Neuron (in vitro differentiated cells): ENCODE measurements around the gene TOMT.

Experiments
- H2AFZ ChIP-seq: one replicate; pipeline ENCODE4 v1.6.1; 2013; ENCODE audit warnings: low read depth, mild to moderate bottlenecking, inconsistent platforms, low read length, moderate library complexity
- H3K27me3 ChIP-seq: one replicate; pipeline ENCODE4 v1.6.1; 2013; ENCODE audit warnings: low read length; ENCODE audit not compliant: insufficient read depth
- H3K36me3 ChIP-seq: one replicate; pipeline ENCODE4 v1.6.1; 2013; ENCODE audit warnings: low read length; ENCODE audit not compliant: insufficient read depth
- H3K4me1 ChIP-seq: one replicate; pipeline ENCODE4 v1.6.1; 2013; ENCODE audit warnings: low read length; ENCODE audit not compliant: insufficient read depth
- H3K4me3 ChIP-seq: 2 replicates; pipeline ENCODE4 v1.5.1; 2013; ENCODE audit warnings: mild to moderate bottlenecking, low read length, moderate library complexity
- H3K9me3 ChIP-seq: one replicate; pipeline ENCODE4 v1.6.1; 2013; ENCODE audit warnings: low read length

TOMT gene

DNA sequence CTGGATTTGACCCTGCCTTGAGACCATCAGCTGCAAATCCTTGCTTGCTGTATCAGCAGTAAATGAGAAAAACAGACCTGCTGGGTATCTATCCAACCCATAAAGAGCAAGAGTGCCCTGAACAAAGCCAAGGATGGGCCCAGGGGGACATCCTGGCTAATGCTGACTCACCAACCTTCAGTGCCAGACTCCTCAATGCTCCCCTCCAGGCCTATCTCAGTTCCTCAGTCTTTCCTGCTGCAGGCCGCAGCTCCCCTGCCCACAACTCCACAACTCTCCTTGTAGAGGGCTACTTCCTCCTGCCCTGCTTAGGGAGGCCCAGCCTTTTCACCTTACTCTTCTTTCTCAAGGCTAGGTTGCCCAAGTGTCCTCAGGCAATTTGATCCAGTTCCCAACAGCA lies 5.3 kb upstream of the TOMT start:
- Histone ChIP-seq H3K27me3 (no peaks in the 10 kb centered on the region), H3K4me1 (peaks cover 19% of the 10 kb centered on the region), H2AFZ (no peak overlapping the region), H3K4me3 (no peak overlapping the region), H3K36me3 (peaks cover 38% of the 10 kb centered on the region), H3K9me3 (no peaks in the 10 kb centered on the region)

DNA sequence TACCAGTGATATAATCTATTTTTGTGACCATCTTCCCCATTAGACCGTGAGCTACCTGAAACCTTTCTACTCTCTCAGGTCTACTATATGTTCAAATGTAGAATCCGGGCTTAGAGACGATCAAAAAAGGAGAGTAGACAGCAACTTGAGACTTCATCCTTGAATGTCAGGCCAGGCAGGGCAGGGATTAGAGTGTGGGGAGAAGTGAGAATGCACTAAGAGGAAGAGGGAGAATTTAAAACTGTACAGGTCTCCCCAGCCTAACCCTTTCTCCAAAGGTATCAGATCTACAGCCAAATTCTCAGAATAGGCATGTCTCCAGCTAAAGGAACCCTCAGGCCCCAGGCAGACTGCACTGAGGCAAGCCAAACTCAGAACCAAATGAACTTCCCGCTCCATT lies 3.6 kb upstream of the TOMT start:
- H3K4me1 ChIP-seq: peaks cover 19% of the 10 kb centered on the region
- peak overlapping the region; percentile 89 for H3K4me3 ChIP-seq
- H3K36me3 ChIP-seq: peaks cover 34% of the 10 kb centered on the region
- no peaks in the 10 kb centered on the region for H3K9me3 ChIP-seq
- no peaks in the 10 kb centered on the region for H3K27me3 ChIP-seq
- no peak overlapping the region for H2AFZ ChIP-seq

DNA sequence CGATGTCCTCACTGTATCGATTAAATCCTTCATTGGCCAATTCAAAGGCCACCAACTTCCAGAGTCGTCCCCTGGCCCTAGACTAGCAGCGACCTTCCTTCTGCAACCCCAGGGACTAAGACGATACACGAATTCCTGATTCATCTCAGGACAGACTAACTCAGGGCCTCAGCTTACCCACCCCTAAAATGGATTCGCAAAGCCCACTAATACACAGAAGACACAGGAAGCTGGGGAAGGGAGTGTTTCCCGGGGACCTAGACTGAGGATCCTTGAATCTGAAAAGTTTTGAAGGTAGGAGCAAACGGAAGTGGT lies 3.1 kb upstream of the TOMT start:
- H2AFZ ChIP-seq: no peak overlapping the region

DNA sequence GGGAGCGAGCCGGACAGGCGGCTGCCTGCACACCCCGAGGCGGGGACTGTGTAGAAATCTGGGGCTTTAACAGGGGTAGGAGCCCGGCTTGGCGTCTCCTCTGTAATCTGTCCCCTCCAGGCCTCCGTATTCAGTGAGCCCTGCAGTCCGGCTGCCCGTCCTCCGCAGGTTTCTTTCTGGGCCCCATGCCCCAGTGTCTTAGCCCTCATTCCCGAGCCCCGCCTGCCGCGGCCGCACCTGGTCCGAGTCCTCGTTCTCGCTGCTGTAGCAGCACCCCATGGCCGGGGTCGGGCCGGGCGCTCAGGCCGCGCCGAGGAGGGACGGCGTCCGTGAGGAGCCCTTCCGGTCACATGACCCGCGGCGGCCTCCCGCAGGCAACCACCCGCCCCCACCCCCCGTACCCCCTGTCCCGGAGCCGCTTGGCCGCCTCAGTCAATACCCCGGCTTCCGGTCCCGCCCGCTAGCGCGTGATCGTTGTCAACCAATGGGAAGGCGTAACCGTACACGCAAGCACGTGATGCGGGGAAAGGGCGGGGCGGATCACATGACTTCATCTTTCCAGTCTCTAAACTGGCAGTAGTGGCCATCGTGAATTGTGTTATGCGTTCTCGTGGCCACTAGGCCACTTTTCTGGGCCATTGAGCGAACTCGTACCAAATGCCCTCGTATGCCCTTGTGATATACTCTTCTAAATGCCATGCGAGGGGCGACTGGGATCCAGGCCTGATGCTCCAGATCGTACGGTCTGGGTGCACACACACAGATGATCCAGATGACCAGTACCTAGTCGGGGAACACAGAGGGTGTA lies 2.6 kb upstream of the TOMT start, which contains the start of gene LAMTOR1:
TSS of gene LAMTOR1 (minus strand) at position 352 of the 808 bp plus-strand sequence. CDS start at position 279, 73 bp downstream.
- H3K36me3 ChIP-seq: peaks cover 25% of the 10 kb centered on the region
- H3K9me3 ChIP-seq: no peaks in the 10 kb centered on the region
- H3K4me1 ChIP-seq: peaks cover 19% of the 10 kb centered on the region
- H2AFZ ChIP-seq: no peak within 1 kb of the TSS
- H3K27me3 ChIP-seq: no peaks in the 10 kb centered on the region
- H3K4me3 ChIP-seq: peak within 1 kb of the TSS; percentile 89

More for the DNA sequence above, 3.1 kb upstream of the TOMT start:
- peaks cover 30% of the 10 kb centered on the region for H3K36me3 ChIP-seq
- no peaks in the 10 kb centered on the region for H3K27me3 ChIP-seq
- peaks cover 19% of the 10 kb centered on the region for H3K4me1 ChIP-seq
- peak overlapping the region; percentile 89 for H3K4me3 ChIP-seq
- H3K9me3 ChIP-seq: no peaks in the 10 kb centered on the region

DNA sequence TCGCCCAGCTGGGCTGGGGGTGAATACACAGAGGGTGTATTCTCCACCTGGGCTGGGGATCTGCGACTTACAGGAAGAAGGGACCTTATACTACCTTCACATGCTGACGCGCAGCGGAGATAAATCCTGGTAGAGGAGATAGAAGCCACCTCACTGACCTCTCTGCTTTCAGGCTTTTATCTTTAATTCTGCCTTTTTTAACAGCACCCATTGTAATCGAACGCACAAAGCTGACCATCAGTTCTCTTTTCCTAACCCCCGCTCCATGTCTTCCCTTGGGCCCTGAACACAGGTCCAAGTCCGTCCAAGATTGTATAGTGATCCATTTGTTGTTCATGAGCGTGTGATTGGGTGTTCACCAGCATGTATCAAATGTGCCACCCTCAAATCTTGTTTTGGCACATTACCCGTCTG lies 2.0 kb upstream of the TOMT start:
- Histone ChIP-seq H3K4me1 (peaks cover 19% of the 10 kb centered on the region), H3K36me3 (peaks cover 18% of the 10 kb centered on the region), H2AFZ (no peak overlapping the region), H3K27me3 (no peaks in the 10 kb centered on the region), H3K9me3 (no peaks in the 10 kb centered on the region), H3K4me3 (peak overlapping the region; percentile 8)

DNA sequence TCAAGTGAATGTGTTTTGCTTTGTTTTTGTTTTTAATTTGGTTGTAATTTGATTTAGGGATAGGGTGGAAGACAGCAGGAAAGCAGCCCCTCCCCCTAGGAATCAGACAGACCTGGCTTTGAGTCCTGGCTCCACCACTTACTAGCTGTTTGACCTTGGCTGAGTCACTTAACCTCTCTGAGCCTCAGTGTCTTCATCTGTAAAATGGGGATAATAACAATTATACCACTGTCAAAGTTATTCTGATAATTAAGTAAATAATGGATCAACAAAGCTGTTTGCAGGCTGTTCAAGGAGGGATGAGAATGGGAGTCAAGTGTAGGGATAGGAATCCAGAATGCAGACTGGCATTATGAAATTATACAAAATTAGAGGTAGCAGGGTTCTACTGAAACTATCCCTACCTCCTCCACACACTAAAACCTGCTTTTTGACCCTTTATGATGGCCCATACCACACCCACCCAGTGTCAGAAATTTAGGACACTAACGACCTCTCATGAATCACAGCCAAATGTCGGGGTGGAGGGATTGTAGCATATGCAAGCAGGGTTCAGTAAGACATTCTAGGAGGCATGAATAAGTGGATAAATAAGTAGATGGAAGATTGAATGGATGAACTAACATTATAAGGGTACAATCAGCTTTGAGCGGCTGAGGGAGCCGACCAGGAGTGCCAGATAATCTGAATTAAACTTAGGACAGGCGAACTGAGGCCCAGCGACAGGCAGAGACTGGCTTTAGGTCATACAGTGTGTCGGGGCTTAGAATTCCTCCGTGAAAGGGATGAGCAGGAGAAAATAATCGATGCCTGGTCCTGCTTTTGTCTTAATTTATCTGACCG lies 5.8 kb downstream of the TOMT start:
- H3K4me1 ChIP-seq: peaks cover 11% of the 10 kb centered on the region
- peak overlapping the region; percentile 69 for H3K4me3 ChIP-seq
- no peak overlapping the region for H2AFZ ChIP-seq
- H3K36me3 ChIP-seq: peaks cover 2% of the 10 kb centered on the region
- no peaks in the 10 kb centered on the region for H3K9me3 ChIP-seq
- no peaks in the 10 kb centered on the region for H3K27me3 ChIP-seq

DNA sequence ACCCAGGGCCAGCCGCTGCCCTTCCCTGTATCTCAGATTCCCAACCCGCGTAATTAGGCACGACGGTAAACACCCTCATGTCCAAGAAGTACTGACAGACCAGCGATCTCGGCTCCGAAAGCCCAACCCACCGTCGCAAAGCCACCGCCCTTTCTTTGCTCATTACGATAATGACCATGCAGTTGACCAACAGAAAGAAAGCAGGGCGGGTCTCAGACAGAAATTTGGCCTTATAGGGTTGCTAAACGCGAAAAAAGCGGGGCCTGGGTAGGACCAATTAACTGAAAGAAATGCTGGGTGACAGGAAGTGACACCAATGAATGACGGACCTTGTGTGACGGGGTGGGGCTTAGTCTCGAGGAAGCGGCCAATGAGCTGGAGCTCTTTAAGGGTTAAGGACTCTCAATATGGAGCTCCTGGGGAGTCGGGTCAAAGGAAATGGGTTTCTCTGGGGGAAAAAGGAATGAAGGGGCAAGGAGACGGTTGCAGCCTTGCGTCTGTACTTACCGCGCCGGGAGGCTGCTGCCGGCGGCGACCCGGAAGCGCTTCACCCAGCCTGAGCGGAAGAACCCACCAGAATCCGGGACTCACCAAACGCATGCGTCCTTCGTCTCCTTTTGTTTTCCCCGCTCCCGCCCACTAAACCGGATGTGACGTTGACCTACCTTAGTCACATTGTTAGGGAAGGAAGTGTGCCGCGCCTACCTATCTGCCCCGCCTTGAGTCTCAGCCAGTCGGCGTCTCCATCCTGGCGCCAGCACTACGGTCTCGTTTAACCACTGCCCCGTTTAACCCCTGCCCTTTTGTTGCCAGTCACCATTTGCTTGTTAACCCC lies 6.6 kb downstream of the TOMT start, which contains the start of gene ANAPC15:
TSS of gene ANAPC15 (minus strand) at position 553 of the 835 bp plus-strand sequence. CDS start 1,419 bp downstream, outside the sequence.
- Histone ChIP-seq H3K4me1 (peaks cover 11% of the 10 kb centered on the region), H3K4me3 (peak within 1 kb of the TSS; percentile 69), H2AFZ (peak within 1 kb of the TSS; percentile 39), H3K36me3 (peaks cover 2% of the 10 kb centered on the region), H3K27me3 (no peaks in the 10 kb centered on the region), H3K9me3 (no peaks in the 10 kb centered on the region)

DNA sequence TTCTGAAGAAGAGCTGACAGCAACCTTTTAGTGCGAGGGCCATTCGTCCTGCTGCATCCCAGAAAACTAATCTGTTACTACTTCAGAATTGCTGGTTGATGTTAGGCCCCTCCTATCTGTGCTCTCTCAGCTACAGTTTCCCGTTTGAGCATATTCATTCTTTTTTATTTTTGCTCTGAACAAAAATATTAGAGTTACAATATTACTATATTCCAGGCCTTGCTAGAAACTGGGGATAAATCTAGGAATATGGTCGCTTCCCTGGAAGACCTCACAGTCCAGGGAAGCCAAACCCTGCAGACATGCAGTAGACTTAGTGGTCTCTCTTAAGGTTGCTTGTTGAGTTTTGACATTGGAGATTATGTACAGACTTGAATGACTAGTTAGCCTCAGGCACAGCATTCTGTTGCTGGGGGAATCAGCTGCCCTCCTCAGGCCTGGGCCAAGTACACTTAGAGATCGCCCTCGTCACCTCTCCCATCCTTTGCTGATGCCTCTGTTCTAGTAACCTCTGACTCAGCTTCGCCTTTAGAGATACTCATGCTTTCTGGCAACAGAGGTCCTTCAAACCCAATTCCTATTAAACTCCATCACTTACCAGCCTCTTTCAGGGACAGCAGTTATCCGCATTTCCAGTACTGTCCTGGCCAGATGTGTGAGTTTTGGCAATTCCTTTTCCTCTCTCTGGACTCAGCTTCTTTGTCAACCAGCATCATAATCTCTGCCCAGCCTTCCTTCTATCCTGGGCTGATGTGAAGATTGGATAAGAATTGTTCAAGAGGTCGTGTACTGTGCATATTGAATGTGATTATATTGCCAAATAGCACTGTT lies 7.5 kb downstream of the TOMT start:
- Histone ChIP-seq H3K4me1 (peaks cover 11% of the 10 kb centered on the region), H2AFZ (peak overlapping the region; percentile 39), H3K9me3 (no peaks in the 10 kb centered on the region), H3K4me3 (peak overlapping the region; percentile 69), H3K36me3 (peaks cover 2% of the 10 kb centered on the region), H3K27me3 (no peaks in the 10 kb centered on the region)

DNA sequence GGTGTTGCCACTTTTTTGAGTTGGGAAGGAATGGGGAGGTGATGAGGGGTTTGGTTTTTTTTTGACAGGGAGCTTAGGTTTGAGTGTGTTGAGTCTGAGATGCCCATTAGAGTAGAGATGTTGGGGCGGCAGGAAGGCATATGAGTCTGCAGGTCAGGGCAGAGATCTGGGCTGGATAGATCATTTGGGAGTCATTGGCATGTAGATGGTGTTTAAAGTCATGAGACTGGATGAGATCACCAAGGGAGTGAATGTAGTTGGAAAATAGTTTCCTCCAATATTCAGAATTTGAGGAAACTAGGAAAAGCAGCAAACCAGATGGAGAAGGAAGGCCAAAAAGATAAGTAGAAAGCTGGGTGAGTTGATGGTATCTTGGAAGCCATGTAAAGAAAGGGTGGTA lies 8.8 kb downstream of the TOMT start:
- Histone ChIP-seq H3K4me3 (no peak overlapping the region), H3K9me3 (no peaks in the 10 kb centered on the region), H3K4me1 (peaks cover 16% of the 10 kb centered on the region), H3K36me3 (no peaks in the 10 kb centered on the region), H3K27me3 (no peaks in the 10 kb centered on the region), H2AFZ (no peak overlapping the region)

DNA sequence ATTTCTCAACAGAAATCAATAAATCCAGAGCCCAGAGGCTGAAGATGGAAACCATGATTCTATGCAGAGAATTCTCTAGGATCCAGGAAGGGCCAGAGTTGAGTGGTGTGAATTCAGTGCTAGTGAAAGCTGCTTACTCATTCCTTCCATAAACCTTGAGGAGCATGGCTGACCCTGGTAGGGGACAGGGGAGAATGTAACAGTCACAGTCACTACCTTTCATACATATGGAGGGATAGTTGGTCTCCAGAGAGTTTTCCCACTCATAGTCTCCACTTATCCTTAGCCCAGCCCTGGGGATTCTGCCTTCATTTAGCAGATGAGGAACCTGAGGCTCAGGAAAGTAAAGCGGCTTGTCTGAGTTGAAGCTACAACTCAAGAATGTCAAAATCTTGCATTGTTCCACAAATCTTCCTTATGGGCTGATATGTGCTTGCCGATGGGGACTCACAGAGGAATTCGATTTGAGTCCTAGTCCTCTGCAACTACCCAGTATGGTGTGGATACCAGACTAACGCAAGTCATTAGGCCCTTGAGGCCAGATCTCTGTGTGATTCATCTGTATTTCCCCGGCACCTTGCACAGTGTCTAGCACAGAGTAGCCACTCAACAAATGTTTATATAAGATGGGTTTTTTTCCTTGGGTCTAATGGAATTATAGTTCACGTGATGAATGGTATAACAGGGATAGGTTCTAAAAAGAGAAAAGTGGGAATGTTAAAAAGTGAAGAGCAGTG lies 10.5 kb downstream of the TOMT start:
- no peak overlapping the region for H3K4me3 ChIP-seq
- no peaks in the 10 kb centered on the region for H3K36me3 ChIP-seq
- peaks cover 16% of the 10 kb centered on the region for H3K4me1 ChIP-seq
- no peak overlapping the region for H2AFZ ChIP-seq
- H3K9me3 ChIP-seq: no peaks in the 10 kb centered on the region
- no peaks in the 10 kb centered on the region for H3K27me3 ChIP-seq

DNA sequence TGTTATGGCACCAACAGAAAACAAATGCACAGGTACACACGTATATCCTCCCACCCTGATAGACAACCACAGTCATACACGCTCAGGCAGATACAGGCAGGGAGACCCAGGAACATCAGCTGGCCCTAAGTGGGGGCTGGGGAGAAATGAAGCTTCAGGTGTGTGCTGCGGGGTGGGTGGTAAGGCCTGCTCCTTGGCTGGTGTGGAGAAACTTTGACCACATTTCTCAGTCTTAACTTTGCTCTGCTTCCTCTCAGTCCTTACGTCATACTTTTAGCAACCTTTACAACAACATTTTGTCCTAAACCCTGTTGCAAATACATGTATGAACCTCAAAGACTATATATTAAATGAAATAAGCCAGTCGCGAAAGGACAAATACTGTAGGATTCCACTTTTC lies 13.5 kb downstream of the TOMT start:
- H3K36me3 ChIP-seq: no peaks in the 10 kb centered on the region
- peaks cover 5% of the 10 kb centered on the region for H3K4me1 ChIP-seq
- H3K9me3 ChIP-seq: no peaks in the 10 kb centered on the region
- peaks cover 5% of the 10 kb centered on the region for H3K27me3 ChIP-seq
- H3K4me3 ChIP-seq: no peak overlapping the region
- H2AFZ ChIP-seq: no peak overlapping the region
